Brain pericyte (primary cell): ENCODE data around the gene RRAGC.
A peak's percentile ranks its signal among the peaks of the same experiment; 100 is the strongest.
"Not testable (repeated sequence)": the region's sequence is repeated elsewhere in the genome, so short reads cannot be mapped to it uniquely, and the experiment has no call there.

Experiments used
- DNase-seq: peaks from one replicate; pipeline ENCODE4 v3.0.0-alpha.2; 2012; ENCODE audit warnings: low read depth, low spot score

The RRAGC gene

DNA sequence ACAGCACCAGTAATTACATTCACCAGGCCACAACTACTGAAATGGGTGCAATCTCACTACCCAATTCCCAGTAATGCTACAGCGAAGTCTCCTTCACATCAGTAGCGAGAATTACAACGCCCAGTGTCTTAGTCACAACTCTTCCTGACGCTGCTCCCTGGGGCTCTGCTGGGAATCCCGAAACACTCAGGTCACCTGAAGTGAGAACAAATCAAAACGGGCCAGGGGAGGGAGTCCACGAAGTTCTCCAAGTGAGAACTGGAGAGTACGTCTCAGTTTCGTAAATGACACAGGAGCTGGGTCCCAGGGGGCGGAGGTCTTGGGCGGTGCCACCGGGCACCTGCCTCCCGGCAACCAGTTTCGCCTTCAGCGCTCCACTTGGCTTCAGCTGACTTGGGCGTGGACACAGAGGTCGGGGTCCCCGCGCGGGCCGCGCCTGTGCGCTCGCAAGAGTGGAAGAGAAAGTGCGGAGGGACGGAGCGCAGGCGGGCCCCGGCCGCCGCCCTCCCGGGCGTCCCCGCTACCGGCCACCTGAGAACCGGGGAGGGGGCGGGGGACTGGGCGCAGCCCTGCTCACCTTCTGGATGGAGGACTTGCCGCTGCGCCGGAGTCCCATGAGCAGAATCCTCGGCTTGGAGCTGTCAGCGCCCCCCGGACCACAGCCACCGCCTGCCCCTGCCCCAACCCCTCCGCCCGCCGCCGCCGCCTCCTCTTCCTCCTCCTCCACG lies 575 bp downstream of the RRAGC start:
- no peak for DNase-seq

DNA sequence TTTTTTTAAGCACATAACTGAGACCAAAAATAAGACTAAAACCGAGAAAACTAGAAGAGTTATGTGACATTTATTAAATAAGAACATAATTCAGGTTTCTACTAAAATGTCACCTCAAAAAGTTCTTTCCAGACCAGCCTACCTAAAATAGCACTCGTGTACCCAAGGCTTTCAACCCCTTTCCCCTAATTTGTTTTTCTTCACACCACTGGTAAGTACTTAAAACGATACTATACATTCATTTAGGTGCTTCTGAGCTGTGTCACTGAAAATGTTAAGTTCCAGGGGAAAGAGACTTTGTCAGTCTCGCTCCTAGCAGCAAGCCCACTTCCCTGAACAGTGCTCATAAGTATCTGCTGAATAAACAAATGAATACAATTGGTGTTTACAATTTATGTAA lies 6.8 kb downstream of the RRAGC start:
- DNase-seq = no peak

DNA sequence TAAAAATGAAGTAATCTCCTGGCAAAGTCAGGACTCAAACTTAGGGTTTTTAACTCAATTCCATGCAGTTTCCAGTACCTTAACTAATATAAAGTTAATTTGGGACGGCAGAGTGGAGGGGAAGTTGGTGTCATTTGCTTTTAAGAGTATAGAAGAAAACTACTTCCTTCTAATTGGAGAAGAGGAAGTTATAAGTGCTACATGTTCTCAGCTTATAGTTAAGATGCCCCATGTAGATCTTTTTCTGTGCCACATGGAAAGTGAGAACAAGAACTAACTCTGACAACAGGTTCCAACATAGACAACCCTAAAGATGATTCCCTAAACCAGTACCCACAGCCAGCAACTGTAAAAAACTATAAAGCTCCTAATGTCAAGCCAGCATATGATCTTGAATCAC lies 11.5 kb downstream of the RRAGC start:
- DNase-seq = no peak

DNA sequence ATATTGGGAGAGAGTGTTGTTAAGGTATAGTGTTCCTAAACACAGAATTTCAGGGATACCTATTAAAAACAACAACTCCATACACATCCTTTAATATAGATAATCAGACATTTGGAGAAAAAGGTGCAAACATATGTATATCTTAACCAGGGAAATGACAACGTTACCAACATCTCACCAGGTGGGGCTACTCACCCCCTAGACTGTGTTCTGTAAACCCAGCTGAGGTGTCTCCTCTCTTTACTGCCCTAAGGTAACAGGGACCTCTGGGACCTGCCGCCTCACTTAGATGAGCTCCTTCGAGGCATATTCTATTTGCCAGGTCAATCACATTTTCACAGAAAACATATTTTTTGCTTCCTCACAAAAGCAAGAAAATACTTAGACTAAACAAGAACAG lies 13.4 kb downstream of the RRAGC start:
- DNase-seq = no peak

DNA sequence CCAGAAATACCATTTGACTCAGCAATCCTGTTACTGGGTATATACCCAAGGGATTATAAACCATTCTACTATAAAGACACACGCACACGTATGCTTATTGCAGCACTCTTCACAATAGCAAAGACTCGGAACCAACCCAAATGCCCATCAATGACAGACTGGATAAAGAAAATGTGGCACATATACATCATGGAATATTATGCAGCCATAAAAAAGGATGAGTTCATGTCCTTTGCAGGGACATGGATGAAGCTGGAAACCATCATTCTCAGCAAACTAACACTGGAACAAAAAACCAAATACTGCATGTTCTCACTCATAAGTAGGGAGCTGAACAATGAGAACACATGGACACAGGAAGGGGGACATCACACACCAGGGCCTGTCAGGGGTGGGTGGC lies 14.5 kb downstream of the RRAGC start:
- not testable (repeated sequence) for DNase-seq

DNA sequence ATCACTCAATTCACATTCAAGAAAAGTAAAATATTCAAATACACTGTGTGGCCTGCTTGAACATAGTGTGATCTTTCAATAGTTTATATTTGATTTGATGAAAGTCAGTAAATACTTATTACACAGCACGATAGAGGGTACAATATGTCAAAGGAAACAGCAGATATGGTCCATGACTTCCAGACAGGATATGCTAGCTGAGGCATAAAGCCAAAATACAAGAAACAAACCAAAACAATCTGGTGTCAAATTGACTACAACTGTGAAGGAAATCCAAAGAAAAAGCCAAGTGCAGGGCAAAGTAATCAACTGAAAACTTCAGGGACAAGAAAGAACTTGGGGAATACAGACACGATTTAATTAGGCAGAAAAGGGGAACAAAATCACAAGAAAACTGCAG lies 19.3 kb downstream of the RRAGC start:
- no peak for DNase-seq

DNA sequence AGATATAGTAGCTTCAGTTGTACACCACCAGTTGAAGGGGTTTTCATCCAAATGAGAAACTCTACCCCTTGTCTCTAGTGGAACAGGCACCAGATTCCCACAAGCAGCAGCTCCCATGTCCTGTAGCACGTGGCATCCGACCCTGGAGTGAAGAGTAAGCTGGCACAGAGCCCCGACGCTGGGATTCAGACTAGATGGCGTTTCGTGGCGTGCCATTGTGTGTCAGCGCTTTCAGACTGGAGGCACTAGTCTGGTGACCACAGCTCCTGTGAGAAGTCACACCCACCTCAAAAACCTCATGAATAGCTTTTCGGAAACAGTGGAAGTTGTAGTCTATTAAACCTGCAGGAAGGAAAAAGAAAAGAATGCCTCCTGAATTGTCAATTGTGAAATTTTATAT lies 20.2 kb downstream of the RRAGC start:
- no peak for DNase-seq

DNA sequence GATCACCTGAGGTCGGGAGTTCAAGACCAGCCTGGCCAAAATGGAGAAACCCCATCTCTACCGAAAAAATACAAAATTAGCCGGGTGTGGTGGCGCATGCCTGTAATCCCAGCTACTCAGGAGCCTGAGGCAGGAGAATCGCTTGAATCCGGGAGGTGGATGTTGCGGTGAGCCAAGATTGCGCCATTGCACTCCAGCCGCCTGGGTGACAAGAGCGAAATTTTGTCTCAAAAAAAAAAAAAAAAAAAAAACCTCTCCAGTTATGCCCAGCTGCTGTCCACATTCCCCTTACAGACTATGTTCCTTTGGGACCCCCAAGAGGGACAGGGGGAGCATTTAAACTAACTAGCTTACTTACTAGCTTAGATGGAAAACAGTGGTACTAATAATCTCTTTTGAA lies 23.3 kb downstream of the RRAGC start:
- DNase-seq = not testable (repeated sequence)

DNA sequence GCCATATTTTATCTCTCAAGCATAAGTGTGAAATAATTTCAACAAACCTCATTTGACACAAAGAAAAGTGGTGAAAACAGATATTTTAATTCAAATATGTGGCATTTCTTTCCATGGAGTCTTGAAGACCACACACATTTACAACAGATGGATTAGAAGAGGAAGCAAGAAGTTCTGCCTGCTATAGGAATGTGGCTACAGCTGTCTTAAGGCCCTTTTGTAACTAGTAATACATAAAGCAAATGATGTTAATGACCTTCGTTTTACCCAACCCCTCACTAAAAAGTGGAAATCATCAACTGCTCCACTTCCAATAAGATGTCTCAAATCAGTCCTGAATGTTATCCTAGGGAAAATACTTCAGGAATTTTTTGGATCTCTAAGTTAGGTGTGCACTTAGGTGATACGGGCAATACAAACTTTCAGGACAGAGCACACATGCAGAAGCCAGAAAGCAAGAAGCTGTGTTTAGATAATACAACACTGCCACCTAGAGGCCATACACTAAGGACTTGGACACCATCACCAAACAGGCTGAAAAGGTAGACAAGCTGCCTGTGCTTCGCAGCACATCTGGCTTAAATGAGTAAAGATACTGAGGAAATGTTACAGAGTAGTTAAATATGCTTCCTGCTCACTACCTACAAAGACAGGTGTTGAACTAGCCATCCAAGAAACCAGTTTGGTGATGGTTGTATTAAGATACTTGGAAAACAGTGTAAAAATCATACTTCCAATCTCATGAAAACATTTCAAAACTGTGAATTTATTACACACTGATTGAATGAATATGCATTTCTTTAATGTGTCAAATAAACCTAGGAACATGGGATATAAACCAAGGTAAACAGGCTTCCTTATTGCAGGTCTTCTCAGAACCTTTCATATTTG lies 24.4 kb downstream of the RRAGC start:
- peak; percentile 32 for DNase-seq

DNA sequence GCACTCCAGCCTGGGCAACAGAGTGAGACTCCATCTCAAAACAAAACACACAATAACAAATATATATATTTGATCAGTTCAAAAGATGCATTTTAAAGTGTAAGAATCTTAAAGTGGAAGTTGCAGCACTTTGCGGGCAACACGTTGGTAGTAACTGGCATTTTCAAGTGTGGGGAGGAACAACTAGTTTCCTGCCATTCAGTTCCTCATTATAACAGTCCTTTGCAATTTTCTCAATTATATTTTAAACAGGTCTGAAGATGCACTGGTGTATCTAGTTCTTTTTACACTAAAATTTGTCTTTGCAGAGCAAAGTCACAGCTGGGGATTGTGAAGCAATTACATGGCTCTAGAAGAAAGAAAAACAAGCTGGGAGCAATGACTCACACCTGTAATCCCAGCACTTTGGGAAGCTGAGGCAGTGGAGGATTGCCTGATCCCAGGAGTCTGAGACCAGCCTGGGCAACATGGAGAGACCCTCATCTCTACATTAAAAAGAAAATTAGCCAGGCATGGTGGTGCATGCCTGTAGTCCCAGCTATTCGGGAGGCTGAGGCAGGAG lies 25.3 kb downstream of the RRAGC start:
- DNase-seq = no peak

DNA sequence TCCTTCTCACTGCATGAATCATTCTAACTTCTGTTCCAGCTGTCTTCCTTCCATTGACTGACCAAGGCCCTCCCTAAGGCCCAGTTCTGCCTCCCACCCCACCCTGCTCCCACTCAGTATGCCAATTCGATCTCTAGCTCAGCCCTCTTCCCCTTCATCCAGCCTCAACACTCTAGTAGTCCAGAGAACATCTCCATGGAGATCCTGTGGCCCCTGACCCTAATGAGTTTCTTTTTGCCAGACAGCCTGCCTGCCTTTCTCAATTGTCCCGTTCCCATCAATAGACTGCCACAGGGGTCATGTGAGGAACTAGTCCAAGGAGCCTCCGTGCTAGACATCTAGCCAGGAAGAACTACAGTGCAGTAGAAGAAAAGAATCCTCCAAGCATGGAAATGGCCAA lies 26.4 kb downstream of the RRAGC start:
- DNase-seq = no peak

DNA sequence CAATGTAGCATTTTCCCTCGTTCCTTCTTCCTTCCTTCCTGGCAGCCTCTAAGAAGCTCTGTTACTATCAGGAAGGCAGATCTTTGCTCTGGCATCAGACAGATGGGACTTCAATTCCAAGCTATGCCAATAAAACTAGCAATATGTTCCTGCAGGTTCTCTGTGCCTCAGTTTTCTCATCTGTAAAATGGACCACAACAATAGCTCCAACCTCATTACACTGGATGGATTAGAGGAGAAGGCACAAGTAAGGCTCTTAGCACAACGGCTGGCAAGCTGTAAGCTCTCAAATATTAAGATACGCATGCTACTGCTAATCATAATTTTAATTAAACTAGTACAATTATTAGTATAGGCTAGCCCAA lies 27.2 kb downstream of the RRAGC start:
- DNase-seq = no peak

DNA sequence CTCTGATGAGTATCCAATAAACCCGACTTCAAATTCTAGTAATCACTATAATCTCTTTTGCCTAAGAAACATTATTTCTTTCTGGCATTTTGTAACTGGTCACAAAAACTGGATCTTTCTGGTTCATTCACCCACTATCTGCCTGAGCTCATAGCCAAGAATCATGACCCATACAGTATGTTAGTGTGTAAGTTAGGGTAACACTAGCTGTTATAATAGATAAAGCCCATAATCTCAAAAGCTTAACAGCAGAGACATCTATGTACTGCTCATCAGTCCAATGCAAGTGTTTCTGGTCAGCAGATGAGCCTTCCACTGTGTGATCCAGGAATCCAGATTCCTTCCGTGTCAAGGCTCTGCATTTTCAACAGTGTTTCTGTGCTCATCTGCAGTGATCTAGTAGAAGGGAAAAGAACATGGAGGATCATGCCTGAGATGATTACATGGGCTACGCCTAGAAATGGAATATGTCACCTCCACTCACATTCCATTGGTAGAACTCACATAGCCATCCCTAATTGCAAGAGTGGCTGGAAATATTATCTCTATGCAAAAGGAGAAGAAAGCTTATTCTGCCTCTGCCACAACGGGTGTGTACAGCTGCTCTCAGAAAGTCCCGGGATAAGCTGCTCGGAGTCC lies 27.7 kb downstream of the RRAGC start:
- DNase-seq = no peak

DNA sequence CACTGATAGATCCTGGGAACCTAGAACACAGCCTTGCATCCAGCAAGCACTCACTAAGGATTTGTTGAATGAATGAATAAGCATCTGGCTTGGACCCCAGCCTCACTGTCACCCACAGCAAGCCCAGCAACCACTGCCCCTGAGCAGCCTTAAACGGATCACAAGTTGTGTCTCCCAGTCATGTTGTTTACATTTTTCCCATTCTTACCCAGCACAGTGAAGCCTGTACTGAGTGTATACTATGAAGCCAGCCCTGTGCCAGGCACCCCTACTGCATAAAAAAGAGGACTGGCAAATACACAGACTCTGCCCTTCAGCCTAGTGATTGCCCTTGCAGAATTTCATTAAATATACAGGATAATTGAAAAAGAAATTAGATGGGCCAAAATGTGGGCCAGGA lies 30.2 kb downstream of the RRAGC start:
- DNase-seq = no peak

DNA sequence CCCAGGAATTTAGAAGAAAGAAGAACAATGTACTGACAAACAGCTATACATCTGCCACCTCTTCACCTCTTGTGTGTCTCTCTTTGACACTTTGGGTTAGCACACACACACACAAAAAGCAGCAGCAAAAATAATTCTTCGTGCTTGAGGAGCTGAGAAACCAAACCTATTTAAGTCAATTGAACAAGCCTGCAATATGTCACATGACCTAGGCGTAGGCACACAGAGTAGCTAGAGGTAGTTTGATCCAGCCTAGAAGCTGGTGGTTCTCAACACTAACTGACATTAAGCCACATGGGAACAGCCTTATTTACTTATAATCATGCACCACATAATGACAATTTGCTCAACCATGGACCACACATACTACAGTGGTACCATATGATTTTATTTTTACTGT lies 32.3 kb downstream of the RRAGC start:
- DNase-seq = no peak

DNA sequence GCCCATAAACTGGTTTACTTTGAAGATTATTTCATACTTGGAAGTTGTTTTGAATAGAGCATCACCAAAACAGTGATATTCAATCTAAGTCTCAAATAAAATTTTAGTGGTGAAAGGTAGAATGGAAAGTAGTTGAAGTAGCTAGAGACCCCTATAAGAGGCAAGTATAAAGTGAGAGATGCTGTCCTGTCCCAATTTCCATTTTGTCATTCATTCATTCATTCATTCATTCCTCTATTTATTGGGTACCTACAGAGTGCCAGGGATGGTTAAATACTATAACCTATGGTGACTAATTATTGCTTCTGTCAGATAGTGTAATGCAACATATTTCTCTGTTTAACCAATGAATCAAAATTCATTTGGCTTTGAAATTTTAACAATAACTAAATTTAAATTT lies 32.7 kb downstream of the RRAGC start:
- no peak for DNase-seq

DNA sequence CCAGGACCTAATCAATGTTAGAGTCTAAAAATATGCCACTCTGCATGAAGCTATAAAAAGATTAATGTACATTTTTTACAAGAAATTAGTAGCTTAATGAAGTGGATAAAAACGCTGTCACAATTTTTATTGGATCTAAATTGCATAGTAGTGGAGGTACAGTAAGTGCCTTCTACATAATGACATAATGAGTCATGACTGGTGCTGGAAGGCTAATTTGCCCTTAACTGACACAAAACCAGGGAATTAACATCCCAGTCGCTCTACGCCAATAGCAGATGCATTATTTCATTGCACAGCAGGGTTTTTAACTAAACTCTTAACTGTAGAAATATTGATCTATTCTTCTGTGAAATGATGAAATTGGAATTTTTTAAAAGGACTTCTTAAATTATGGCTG lies 33.3 kb downstream of the RRAGC start:
- DNase-seq = no peak

DNA sequence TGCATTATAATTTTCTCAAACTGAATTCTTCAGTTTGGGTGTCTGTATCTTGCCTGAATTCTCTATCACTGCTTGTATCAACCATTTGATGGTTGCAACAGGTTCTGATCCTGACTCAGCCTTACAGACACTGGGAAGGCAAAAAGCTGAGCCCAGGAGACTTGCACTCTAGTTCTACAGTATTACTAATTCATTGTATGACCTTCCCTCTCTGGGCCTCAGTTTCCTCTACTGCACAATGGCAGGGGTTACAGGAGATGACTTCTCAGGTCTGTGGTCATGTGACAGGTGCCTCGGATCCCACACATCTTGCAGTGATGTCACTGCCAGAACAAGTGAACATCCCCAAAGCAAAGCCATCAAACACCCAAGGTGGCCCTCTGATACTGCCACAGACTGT lies 38.7 kb downstream of the RRAGC start:
- no peak for DNase-seq

DNA sequence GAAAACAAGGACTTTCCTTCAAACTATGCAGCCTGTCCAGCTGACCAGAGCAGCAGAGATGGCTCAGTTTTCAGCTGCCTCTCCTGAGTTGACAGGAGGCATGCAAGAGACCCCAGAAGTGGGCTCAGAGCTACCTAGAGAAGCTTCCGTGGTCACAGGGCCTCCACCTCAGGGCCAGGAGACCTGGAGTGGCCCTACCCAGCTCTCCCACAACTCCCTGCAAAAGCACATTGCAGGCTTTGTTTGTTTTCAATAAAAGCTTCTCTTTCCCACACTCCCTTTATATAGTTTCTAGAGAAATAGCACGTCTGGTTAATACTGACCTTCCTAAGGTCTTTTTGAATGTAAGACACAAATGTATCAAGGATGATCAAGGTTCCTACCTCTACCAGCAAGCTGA lies 40.1 kb downstream of the RRAGC start:
- DNase-seq = no peak

DNA sequence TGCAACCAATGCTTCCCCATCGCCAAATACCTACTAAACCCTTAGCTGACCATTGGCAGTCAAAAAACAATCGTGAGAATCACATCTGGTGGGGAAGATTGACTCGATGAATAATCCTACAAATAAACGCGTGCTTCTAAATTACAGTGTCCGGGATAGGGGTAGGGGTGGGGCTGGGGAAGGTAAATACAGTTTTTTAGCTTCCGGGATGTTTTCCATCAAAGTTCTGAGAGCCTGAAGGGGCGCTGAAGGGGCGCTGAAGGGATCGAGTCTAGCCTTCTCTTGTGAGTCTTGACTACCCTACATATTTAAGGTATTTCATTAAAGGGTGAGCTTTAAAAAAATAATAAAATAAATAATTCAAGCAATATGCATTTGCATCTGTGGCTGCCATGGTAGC lies 40.5 kb downstream of the RRAGC start:
- DNase-seq = no peak

DNA sequence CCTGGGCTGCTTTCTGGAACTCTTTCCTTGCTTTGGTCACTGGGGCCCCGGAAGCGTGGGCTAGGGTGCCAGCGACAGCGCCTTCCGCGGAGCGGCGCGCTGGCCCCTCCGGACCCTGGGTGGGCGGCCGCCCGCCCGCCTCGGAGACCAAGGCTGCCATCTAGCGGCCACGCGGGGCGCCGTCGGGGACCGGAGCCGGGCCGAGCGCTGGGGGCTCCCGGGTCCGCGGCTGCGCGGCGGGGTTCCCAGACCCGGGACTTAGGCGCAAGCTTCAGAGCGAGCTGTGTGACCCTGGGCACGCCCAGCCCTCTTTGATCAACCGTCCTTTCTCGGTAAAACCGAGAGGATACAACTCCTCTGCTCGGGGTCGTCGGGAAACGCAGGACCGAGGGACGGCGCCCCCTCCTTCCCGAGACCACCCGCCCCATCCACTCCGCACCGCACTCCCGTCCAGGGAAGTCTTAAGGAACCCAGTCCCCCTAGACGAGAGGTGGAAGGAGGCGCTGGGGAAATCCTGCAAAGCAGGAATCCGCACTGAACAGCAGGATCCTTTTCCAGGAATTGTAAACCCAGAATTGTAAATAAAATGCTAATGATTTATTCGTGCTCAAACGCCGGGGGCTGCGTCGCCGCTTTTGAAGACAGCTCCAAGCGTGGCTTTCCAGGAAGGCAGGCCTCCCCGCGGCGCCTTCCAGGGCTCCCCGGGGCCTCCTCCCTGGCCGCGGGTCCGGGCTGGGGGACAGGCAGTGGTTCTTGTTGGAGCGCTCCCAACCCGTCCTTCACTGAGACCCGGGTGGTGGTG lies 41.2 kb downstream of the RRAGC start:
- no peak for DNase-seq
